ENCODE measurements around the gene ADGRL3. TPM values are rescaled to one million over a fixed set of nuclear protein-coding genes. Genes with fewer than 3 reads are reported as not detected.

The ADGRL3 gene
- total RNA-seq, 4 donors from 2014 or later = 0.19 to 7.8 (median 1.3) TPM

- 59 to 62% methylated on average over 1 of the region's 1 CpG for whole genome bisulfite sequencing, 2 donors
- intact Hi-C loops (cut with DNase I) = no loop called here
- Histone ChIP-seq H3K4me3 (no peak overlapping the region), H3K27me3 (no peaks in the 10 kb centered on the region), H3K36me3 (no peaks in the 10 kb centered on the region), H3K27ac (no peak overlapping the region), H3K9me3 (no peaks in the 10 kb centered on the region), H3K4me1 (no peaks in the 10 kb centered on the region)
- TF ChIP-seq POLR2A (IDR thresholded peaks at IDR 0.05) (no peak), CTCF (IDR thresholded peaks at IDR 0.05) (no peak)
- no peak for DNase-seq
Measured at GRCh38 chr4:61173799-61174198, 26.3 kb upstream of the ADGRL3 start.

- no peaks in the 10 kb centered on the region for H3K27me3 ChIP-seq
- no peaks in the 10 kb centered on the region for H3K36me3 ChIP-seq
- intact Hi-C loops (cut with DNase I) = no loop called here
- no peak for DNase-seq
- H3K4me3 ChIP-seq = no peak overlapping the region
- WGBS, 2 donors = 39 to 72% methylated on average over 1 of the region's 1 CpG
- H3K27ac ChIP-seq = no peak overlapping the region
- no peaks in the 10 kb centered on the region for H3K9me3 ChIP-seq
- TF ChIP-seq POLR2A (IDR thresholded peaks at IDR 0.05) (no peak), CTCF (IDR thresholded peaks at IDR 0.05) (no peak)
- no peaks in the 10 kb centered on the region for H3K4me1 ChIP-seq
Measured at GRCh38 chr4:61175495-61175894, 24.6 kb upstream of the ADGRL3 start.

GRCh38 chr4:61177367-61177766 lies 22.8 kb upstream of the ADGRL3 start:
- H3K4me3 ChIP-seq = no peak overlapping the region
- H3K27ac ChIP-seq = no peak overlapping the region
- TF ChIP-seq POLR2A (IDR thresholded peaks at IDR 0.05) (no peak), CTCF (IDR thresholded peaks at IDR 0.05) (no peak)
- 82 to 83% methylated on average over 2 of the region's 2 CpGs for WGBS, 2 donors
- no peaks in the 10 kb centered on the region for H3K4me1 ChIP-seq
- H3K27me3 ChIP-seq = no peaks in the 10 kb centered on the region
- H3K36me3 ChIP-seq = no peaks in the 10 kb centered on the region
- H3K9me3 ChIP-seq = no peaks in the 10 kb centered on the region
- no peak for DNase-seq
- intact Hi-C loops (cut with DNase I) = no loop called here

- TF ChIP-seq POLR2A (IDR thresholded peaks at IDR 0.05) (no peak), CTCF (IDR thresholded peaks at IDR 0.05) (no peak)
- 40 to 59% methylated on average over 5 of the region's 5 CpGs for WGBS, 2 donors
- peaks cover 0 to 18% (median 5%) of the 10 kb centered on the region in 3 donors for H3K9me3 ChIP-seq
- H3K4me3 ChIP-seq = no peak overlapping the region
- intact Hi-C loops (cut with DNase I) = no loop called here
- H3K27ac ChIP-seq = no peak overlapping the region
- DNase-seq = no peak
- H3K27me3 ChIP-seq = no peaks in the 10 kb centered on the region
- no peaks in the 10 kb centered on the region for H3K36me3 ChIP-seq
- no peaks in the 10 kb centered on the region for H3K4me1 ChIP-seq
Measured at GRCh38 chr4:61180405-61180804, 19.7 kb upstream of the ADGRL3 start.

- Histone ChIP-seq H3K27ac (no peak overlapping the region), H3K9me3 (peaks cover 0 to 30% (median 5%) of the 10 kb centered on the region in 3 donors), H3K36me3 (no peaks in the 10 kb centered on the region), H3K27me3 (no peaks in the 10 kb centered on the region), H3K4me1 (no peaks in the 10 kb centered on the region), H3K4me3 (no peak overlapping the region)
- TF ChIP-seq POLR2A (IDR thresholded peaks at IDR 0.05) = no peak
- TF ChIP-seq CTCF (IDR thresholded peaks at IDR 0.05) = no peak
- no peak for DNase-seq
- intact Hi-C loops (cut with DNase I) = no loop called here
- 75 to 96% methylated on average over 1 of the region's 1 CpG for WGBS, 2 donors
Measured at GRCh38 chr4:61182915-61183314, 17.2 kb upstream of the ADGRL3 start.
